Caco-2 (cell line): ENCODE measurements around the gene DMWD. TPM values are rescaled to one million over a fixed set of nuclear protein-coding genes. Genes with fewer than 3 reads are reported as not detected.
A peak's percentile ranks its signal among the peaks of the same experiment; 100 is the strongest.

Experiments used
- BruUV-seq: library from RNA; stranded (reverse); fragments of 400-500 nt; replicated peaks from 2 replicates; lab custom pipeline; 2021; lab: Mats Ljungman, UMichigan
- CTCF ChIA-PET: fragments of 300-600 bp; sonication (Branson Sonifier 250); formaldehyde crosslinking; loops from one replicate; lab custom pipeline; 2022; ENCODE audit warnings: antibody characterized with exemption; lab: Charles Lee
- POLR2A ChIA-PET: fragments of 300-600 bp; sonication (Branson Sonifier 250); formaldehyde crosslinking; loops from one replicate; lab custom pipeline; 2022; ENCODE audit warnings: antibody characterized with exemption; lab: Charles Lee
- DNase-seq, 2 experiments: peaks; one replicate each; pipeline versions ENCODE4 v3.0.0 to v3.0.0-alpha.2; 2020 to 2022
- H3K27me3 ChIP-seq: replicated peaks from 2 replicates; pipeline ENCODE4 v1.6.0; 2011; ENCODE audit warnings: low read length; ENCODE audit not compliant: control insufficient read depth, insufficient read depth
- H3K36me3 ChIP-seq: 2 replicates; pipeline ENCODE4 v1.5.1; 2011; ENCODE audit warnings: low read length; ENCODE audit not compliant: control insufficient read depth, insufficient read depth
- H3K4me1 ChIP-seq: fragments of 250-450 bp; sonication (Bioruptor Pico); 2 replicates; pipeline ENCODE4 v1.5.1; 2020; ENCODE audit warnings: mild to moderate bottlenecking
- H3K4me3 ChIP-seq: 2 replicates; pipeline ENCODE4 v1.5.1; 2011; ENCODE audit warnings: low read depth, mild to moderate bottlenecking, control low read depth, low read length
- H3K9me3 ChIP-seq: fragments of 250-450 bp; sonication (Bioruptor Pico); 2 replicates; pipeline ENCODE4 v1.5.1; 2020; ENCODE audit warnings: mild to moderate bottlenecking, moderate library complexity
- H3K27ac Mint-ChIP-seq: one replicate; pipeline ENCODE4 v1.8.0; 2022; ENCODE audit warnings: mixed read lengths; ENCODE audit not compliant: unreplicated experiment
- H3K27me3 Mint-ChIP-seq: one replicate; pipeline ENCODE4 v1.8.0; 2022; ENCODE audit warnings: mixed read lengths; ENCODE audit not compliant: insufficient read depth, unreplicated experiment
- H3K36me3 Mint-ChIP-seq: one replicate; pipeline ENCODE4 v1.8.0; 2022; ENCODE audit warnings: mild to moderate bottlenecking, mixed read lengths; ENCODE audit not compliant: insufficient read depth, unreplicated experiment
- H3K4me1 Mint-ChIP-seq: one replicate; pipeline ENCODE4 v1.8.0; 2022; ENCODE audit warnings: low read depth, mixed read lengths; ENCODE audit not compliant: unreplicated experiment
- H3K4me3 Mint-ChIP-seq: one replicate; pipeline ENCODE4 v1.8.0; 2022; ENCODE audit warnings: mild to moderate bottlenecking, moderate library complexity, mixed read lengths; ENCODE audit not compliant: unreplicated experiment
- H3K9me3 Mint-ChIP-seq: one replicate; pipeline ENCODE4 v1.8.0; 2022; ENCODE audit warnings: mixed read lengths; ENCODE audit not compliant: unreplicated experiment
- intact Hi-C: fragments of 100-400 bp; cut with micrococcal nuclease; formaldehyde crosslinking; loops from one replicate; pipeline ENCODE4 v1.10.0; 2022; ENCODE audit not compliant: unreplicated experiment
- total RNA-seq: library from RNA; stranded (reverse); gene quantifications from 2 replicates; pipeline ENCODE4 v1.2.3, GENCODE V29; 2022
- TF ChIP-seq, protein P1 (sequence below), 2 experiments: fragments of 200-600 bp in 1 of 2; IDR thresholded peaks; 1 replicate in 1 of 2; 2 replicates in 1 of 2; pipeline versions ENCODE4 v1.5.1 to v1.8.0; 2011 to 2022; ENCODE audit warnings: antibody characterized with exemption in 1 of 2, control low read depth in 1 of 2, inconsistent platforms in 1 of 2, low read depth in 1 of 2, low read length in 1 of 2, mild to moderate bottlenecking in 1 of 2, moderate library complexity in 1 of 2; ENCODE audit not compliant: insufficient read depth in 1 of 2, severe bottlenecking in 1 of 2, unreplicated experiment in 1 of 2

Gene DMWD
- total RNA-seq, 1 experiment from 2014 or later: 76.3 TPM

DNA sequence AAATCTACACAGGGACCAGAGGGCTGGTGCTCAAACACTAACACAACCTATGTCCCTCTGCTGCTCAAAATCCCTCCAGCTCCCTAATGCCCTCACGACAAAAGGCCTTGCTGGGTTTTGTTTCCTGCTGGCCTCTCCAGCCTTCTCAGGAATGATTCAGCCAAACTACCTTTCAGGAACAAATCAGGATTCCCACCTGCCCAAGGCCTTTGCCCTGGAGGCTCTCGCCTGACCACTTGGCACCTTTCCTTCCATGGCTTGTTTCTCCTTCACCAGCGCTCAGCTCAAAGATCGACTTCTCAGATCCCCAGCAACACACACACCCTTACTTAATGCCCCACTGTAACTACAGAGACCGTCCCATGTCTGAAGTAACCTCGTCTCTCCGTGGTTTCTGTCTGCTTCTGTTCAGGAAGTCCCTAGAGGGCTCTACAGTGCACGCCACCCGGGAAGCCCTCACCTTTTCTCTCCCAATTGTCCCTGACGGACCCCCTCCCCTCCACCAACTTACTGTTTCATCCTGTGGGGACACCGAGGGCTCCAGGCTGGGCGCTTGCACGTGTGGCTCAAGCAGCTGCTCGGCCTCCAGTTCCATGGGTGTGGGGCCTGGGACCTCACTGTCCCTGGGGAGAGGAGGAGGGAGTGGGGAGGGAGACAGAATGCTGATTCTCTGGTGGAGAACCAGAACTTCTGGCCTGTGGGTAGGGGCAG, 20.4 kb downstream of the DMWD start:
- no TSS peak for BruUV-seq
- Mint-ChIP-seq H3K36me3 (peaks cover 68% of the 10 kb centered on the region), H3K4me1 (peaks cover 7% of the 10 kb centered on the region), H3K27me3 (no peaks in the 10 kb centered on the region), H3K27ac (no peak overlapping the region), H3K9me3 (no peaks in the 10 kb centered on the region), H3K4me3 (peak overlapping the region; percentile 97)
- Histone ChIP-seq H3K4me1 (peaks cover under 1% of the 10 kb centered on the region), H3K4me3 (no peak overlapping the region), H3K27me3 (no peaks in the 10 kb centered on the region), H3K36me3 (no peaks in the 10 kb centered on the region), H3K9me3 (no peaks in the 10 kb centered on the region)
- ChIA-PET POLR2A (interaction anchor here (0.8 kb wide), 1 partner anchor 80 kb away, joined by 3 read pairs; the partner anchor contains the start of gene SNRPD2), CTCF (interaction anchor here (1.1 to 3.6 kb wide), 3 partner anchors 21 to 45 kb away, joined by 3 to 82 read pairs (median 3); no protein-coding TSS in a partner anchor)
- intact Hi-C loops: loop anchor here (5.0 kb wide), 1 partner anchor 110 kb away; no protein-coding TSS in a partner anchor
- DNase-seq: no peak
- TF ChIP-seq, protein P1, sequence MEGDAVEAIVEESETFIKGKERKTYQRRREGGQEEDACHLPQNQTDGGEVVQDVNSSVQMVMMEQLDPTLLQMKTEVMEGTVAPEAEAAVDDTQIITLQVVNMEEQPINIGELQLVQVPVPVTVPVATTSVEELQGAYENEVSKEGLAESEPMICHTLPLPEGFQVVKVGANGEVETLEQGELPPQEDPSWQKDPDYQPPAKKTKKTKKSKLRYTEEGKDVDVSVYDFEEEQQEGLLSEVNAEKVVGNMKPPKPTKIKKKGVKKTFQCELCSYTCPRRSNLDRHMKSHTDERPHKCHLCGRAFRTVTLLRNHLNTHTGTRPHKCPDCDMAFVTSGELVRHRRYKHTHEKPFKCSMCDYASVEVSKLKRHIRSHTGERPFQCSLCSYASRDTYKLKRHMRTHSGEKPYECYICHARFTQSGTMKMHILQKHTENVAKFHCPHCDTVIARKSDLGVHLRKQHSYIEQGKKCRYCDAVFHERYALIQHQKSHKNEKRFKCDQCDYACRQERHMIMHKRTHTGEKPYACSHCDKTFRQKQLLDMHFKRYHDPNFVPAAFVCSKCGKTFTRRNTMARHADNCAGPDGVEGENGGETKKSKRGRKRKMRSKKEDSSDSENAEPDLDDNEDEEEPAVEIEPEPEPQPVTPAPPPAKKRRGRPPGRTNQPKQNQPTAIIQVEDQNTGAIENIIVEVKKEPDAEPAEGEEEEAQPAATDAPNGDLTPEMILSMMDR (IDR thresholded peaks at IDR 0.05; ENCODE audit: insufficient read depth in 1 of 2, low read depth in 1 of 2, low read length in 1 of 2, severe bottlenecking in 1 of 2, unreplicated experiment in 1 of 2): no peak

- Mint-ChIP-seq H3K4me3 (peak overlapping the region; percentile 97), H3K27me3 (no peaks in the 10 kb centered on the region), H3K27ac (peak overlapping the region; percentile 96), H3K36me3 (peaks cover 64% of the 10 kb centered on the region), H3K9me3 (no peaks in the 10 kb centered on the region), H3K4me1 (peaks cover 7% of the 10 kb centered on the region)
- H3K9me3 ChIP-seq: no peaks in the 10 kb centered on the region
- DNase-seq: peak in 1 of 2 experiments; percentile 49
- ChIA-PET POLR2A (interaction anchor here (0.6 to 2.4 kb wide), 3 partner anchors 21 to 302 kb away, joined by 3 to 22 read pairs (median 3); partner anchors contain the start of genes DMWD and SNRPD2), CTCF (interaction anchor here (1.1 to 3.6 kb wide), 10 partner anchors 8 to 131 kb away, joined by 3 to 82 read pairs (median 20); partner anchors contain the start of genes DMPK, MYPOP, QPCTL and SNRPD2)
- H3K27me3 ChIP-seq: no peaks in the 10 kb centered on the region
- TF ChIP-seq, protein P1 (IDR thresholded peaks at IDR 0.05; ENCODE audit: insufficient read depth in 1 of 2, low read depth in 1 of 2, low read length in 1 of 2, severe bottlenecking in 1 of 2, unreplicated experiment in 1 of 2): no peak
- peak overlapping the region; percentile 76 for H3K4me3 ChIP-seq
- peaks cover 6% of the 10 kb centered on the region for H3K4me1 ChIP-seq
- intact Hi-C loops: loop anchor here (5.0 kb wide), 1 partner anchor 111 kb away; no protein-coding TSS in a partner anchor
- H3K36me3 ChIP-seq: no peaks in the 10 kb centered on the region
- BruUV-seq: no TSS peak
Observed at GRCh38 chr19:45771311-45771933, 21.2 kb downstream of the DMWD start.
